ENCODE results near the gene RPS15A.

The RPS15A gene

GRCh38 chr16:18796377-18796776, 6.2 kb upstream of the RPS15A start:
- no peak for TF ChIP-seq CTCF (IDR thresholded peaks at IDR 0.05)

- TF ChIP-seq CTCF (IDR thresholded peaks at IDR 0.05), result no peak
Measured at GRCh38 chr16:18792836-18793433, 2.8 kb upstream of the RPS15A start.

GRCh38 chr16:18789515-18789849, 652 bp downstream of the RPS15A start:
- TF ChIP-seq CTCF (IDR thresholded peaks at IDR 0.05), result no peak

- TF ChIP-seq CTCF (IDR thresholded peaks at IDR 0.05), result no peak
Measured at GRCh38 chr16:18788828-18789514, 1.2 kb downstream of the RPS15A start.

GRCh38 chr16:18784917-18785623, 5.1 kb downstream of the RPS15A start:
- no peak for TF ChIP-seq CTCF (IDR thresholded peaks at IDR 0.05)

GRCh38 chr16:18783430-18784341, 6.4 kb downstream of the RPS15A start:
- no peak for TF ChIP-seq CTCF (IDR thresholded peaks at IDR 0.05)

- no peak for TF ChIP-seq CTCF (IDR thresholded peaks at IDR 0.05)
Measured at GRCh38 chr16:18782697-18783429, 7.3 kb downstream of the RPS15A start.
